Measurements from ENCODE around the gene USP35.

GRCh38 chr11:78150346-78150745 lies 38.4 kb upstream of the USP35 start:
- TF ChIP-seq CTCF (IDR thresholded peaks at IDR 0.05), result no peak
- TF ChIP-seq POLR2A (IDR thresholded peaks at IDR 0.05), result no peak
- no peak for TF ChIP-seq EP300 (IDR thresholded peaks at IDR 0.05)
- no peak for TF ChIP-seq POLR2AphosphoS5 (IDR thresholded peaks at IDR 0.05)

Data from upper lobe of left lung (tissue), 4 donors.